Mucosa of stomach (tissue), 1 donor: Measurements from ENCODE around the gene MYMX.
"Not testable (repeated sequence)": the region's sequence is repeated elsewhere in the genome, so short reads cannot be mapped to it uniquely, and the experiment has no call there.

Source experiments
- H3K27me3 ChIP-seq: one replicate; pipeline ENCODE4 v1.7.0; 2013; ENCODE audit warnings: mild to moderate bottlenecking, low read length; ENCODE audit not compliant: control insufficient read depth, insufficient read depth
- H3K36me3 ChIP-seq: one replicate; pipeline ENCODE4 v1.7.0; 2013; ENCODE audit warnings: low read length; ENCODE audit not compliant: control insufficient read depth, insufficient read depth
- H3K4me1 ChIP-seq: one replicate; pipeline ENCODE4 v1.7.0; 2013; ENCODE audit warnings: mild to moderate bottlenecking, low read length; ENCODE audit not compliant: control insufficient read depth, insufficient read depth
- H3K4me3 ChIP-seq: one replicate; pipeline ENCODE4 v1.7.0; 2013; ENCODE audit warnings: low read length
- H3K9ac ChIP-seq: one replicate; pipeline ENCODE4 v1.7.0; 2013; ENCODE audit warnings: mild to moderate bottlenecking, low read length, moderate library complexity
- H3K9me3 ChIP-seq: one replicate; pipeline ENCODE4 v1.7.0; 2013; ENCODE audit warnings: mild to moderate bottlenecking, low read length, moderate library complexity; ENCODE audit not compliant: control insufficient read depth
- donor health status: Pancreatic carcinoma.

Gene MYMX

GRCh38 chr6:44230034-44230675 is 13.4 kb downstream of the MYMX start:
- H3K27me3 ChIP-seq: no peaks in the 10 kb centered on the region
- H3K4me1 ChIP-seq: peaks cover 36% of the 10 kb centered on the region
- no peaks in the 10 kb centered on the region for H3K9me3 ChIP-seq
- no peak overlapping the region for H3K4me3 ChIP-seq
- H3K36me3 ChIP-seq: peaks cover 4% of the 10 kb centered on the region
- H3K9ac ChIP-seq: no peak overlapping the region

- H3K27me3 ChIP-seq, H3K36me3 ChIP-seq, H3K9me3 ChIP-seq, H3K9ac ChIP-seq, H3K4me3 ChIP-seq: not testable (repeated sequence)
- H3K4me1 ChIP-seq: peaks cover 26% of the 10 kb centered on the region
Measured at GRCh38 chr6:44231426-44231825, 14.7 kb downstream of the MYMX start.

- Histone ChIP-seq H3K4me3 (no peak overlapping the region), H3K36me3 (peaks cover 4% of the 10 kb centered on the region), H3K27me3 (no peaks in the 10 kb centered on the region), H3K9ac (no peak overlapping the region), H3K4me1 (peaks cover 24% of the 10 kb centered on the region), H3K9me3 (no peaks in the 10 kb centered on the region)
Measured at GRCh38 chr6:44232676-44233566, 16.2 kb downstream of the MYMX start.

- H3K27me3 ChIP-seq: no peaks in the 10 kb centered on the region
- H3K9me3 ChIP-seq: no peaks in the 10 kb centered on the region
- H3K36me3 ChIP-seq: peaks cover 4% of the 10 kb centered on the region
- peaks cover 24% of the 10 kb centered on the region for H3K4me1 ChIP-seq
- peak overlapping the region; percentile 3 for H3K9ac ChIP-seq
- H3K4me3 ChIP-seq: no peak overlapping the region
Measured at GRCh38 chr6:44233567-44234100, 16.9 kb downstream of the MYMX start.

- no peaks in the 10 kb centered on the region for H3K27me3 ChIP-seq
- no peak overlapping the region for H3K4me3 ChIP-seq
- peaks cover 24% of the 10 kb centered on the region for H3K4me1 ChIP-seq
- no peaks in the 10 kb centered on the region for H3K36me3 ChIP-seq
- peak overlapping the region; percentile 3 for H3K9ac ChIP-seq
- no peaks in the 10 kb centered on the region for H3K9me3 ChIP-seq
Measured at GRCh38 chr6:44234101-44235025, 17.6 kb downstream of the MYMX start.

- H3K4me1 ChIP-seq: peaks cover 24% of the 10 kb centered on the region
- H3K27me3 ChIP-seq: no peaks in the 10 kb centered on the region
- H3K9ac ChIP-seq: no peak overlapping the region
- H3K9me3 ChIP-seq: no peaks in the 10 kb centered on the region
- no peaks in the 10 kb centered on the region for H3K36me3 ChIP-seq
- no peak overlapping the region for H3K4me3 ChIP-seq
Measured at GRCh38 chr6:44235269-44235668, 18.5 kb downstream of the MYMX start.

- H3K4me3 ChIP-seq: no peak overlapping the region
- no peak overlapping the region for H3K9ac ChIP-seq
- H3K9me3 ChIP-seq: no peaks in the 10 kb centered on the region
- H3K4me1 ChIP-seq: peaks cover 24% of the 10 kb centered on the region
- no peaks in the 10 kb centered on the region for H3K36me3 ChIP-seq
- no peaks in the 10 kb centered on the region for H3K27me3 ChIP-seq
Measured at GRCh38 chr6:44235891-44236516, 19.3 kb downstream of the MYMX start.

- Histone ChIP-seq H3K27me3 (no peaks in the 10 kb centered on the region), H3K9ac (peak overlapping the region; percentile 92), H3K9me3 (no peaks in the 10 kb centered on the region), H3K36me3 (no peaks in the 10 kb centered on the region), H3K4me1 (peaks cover 24% of the 10 kb centered on the region), H3K4me3 (peak overlapping the region; percentile 78)
Measured at GRCh38 chr6:44237021-44237812, 20.5 kb downstream of the MYMX start.

- no peaks in the 10 kb centered on the region for H3K27me3 ChIP-seq
- H3K4me3 ChIP-seq: peak overlapping the region; percentile 78
- no peaks in the 10 kb centered on the region for H3K9me3 ChIP-seq
- H3K9ac ChIP-seq: peak overlapping the region; percentile 92
- H3K4me1 ChIP-seq: peaks cover 24% of the 10 kb centered on the region
- H3K36me3 ChIP-seq: no peaks in the 10 kb centered on the region
Measured at GRCh38 chr6:44237813-44238433, 21.2 kb downstream of the MYMX start.

GRCh38 chr6:44238687-44239350 is 22.1 kb downstream of the MYMX start:
- Histone ChIP-seq H3K4me3 (no peak overlapping the region), H3K9me3 (no peaks in the 10 kb centered on the region), H3K4me1 (peaks cover 24% of the 10 kb centered on the region), H3K9ac (no peak overlapping the region), H3K36me3 (no peaks in the 10 kb centered on the region), H3K27me3 (no peaks in the 10 kb centered on the region)
